ENCODE measurements around the gene C1RL.
"Not testable (repeated sequence)": the region's sequence is repeated elsewhere in the genome, so short reads cannot be mapped to it uniquely, and the experiment has no call there.

C1RL gene

GRCh38 chr12:7113389-7113871 is 4.4 kb upstream of the C1RL start:
- no peak for DNase-seq

GRCh38 chr12:7112041-7112440 is 3.0 kb upstream of the C1RL start:
- no peak for DNase-seq

- no peak for DNase-seq
Measured at GRCh38 chr12:7110661-7111060, 1.6 kb upstream of the C1RL start.

GRCh38 chr12:7109572-7109920 is 532 bp upstream of the C1RL start:
- DNase-seq: no peak

GRCh38 chr12:7108003-7108795 is 815 bp downstream of the C1RL start:
- no peak for DNase-seq

GRCh38 chr12:7107636-7108002 is 1.4 kb downstream of the C1RL start:
- no peak for DNase-seq

- not testable (repeated sequence) for DNase-seq
Measured at GRCh38 chr12:7107181-7107580, 1.8 kb downstream of the C1RL start.

GRCh38 chr12:7106082-7106481 is 2.9 kb downstream of the C1RL start:
- no peak for DNase-seq

GRCh38 chr12:7103837-7104584 is 5.0 kb downstream of the C1RL start:
- DNase-seq: no peak

- DNase-seq: no peak
Measured at GRCh38 chr12:7102582-7102981, 6.4 kb downstream of the C1RL start.

GRCh38 chr12:7101694-7102131 is 7.3 kb downstream of the C1RL start:
- DNase-seq: no peak

GRCh38 chr12:7101047-7101693 is 7.8 kb downstream of the C1RL start:
- DNase-seq: no peak

- no peak for DNase-seq
Measured at GRCh38 chr12:7100239-7100638, 8.8 kb downstream of the C1RL start.

- DNase-seq: no peak
Measured at GRCh38 chr12:7099290-7099996, 9.6 kb downstream of the C1RL start.

GRCh38 chr12:7096979-7097378 is 12.0 kb downstream of the C1RL start:
- DNase-seq: no peak

- DNase-seq: no peak
Measured at GRCh38 chr12:7096006-7096932, 12.7 kb downstream of the C1RL start.

- no peak for DNase-seq
Measured at GRCh38 chr12:7093892-7094291, 15.1 kb downstream of the C1RL start.

- no peak for DNase-seq
Measured at GRCh38 chr12:7093486-7093885, 15.5 kb downstream of the C1RL start.

GRCh38 chr12:7092986-7093460 is 16.0 kb downstream of the C1RL start:
- DNase-seq: no peak

- DNase-seq: no peak
Measured at GRCh38 chr12:7092229-7092985, 16.6 kb downstream of the C1RL start, which contains the start of gene C1R. Gene C1R (minus strand): TSS chr12:7092445. CDS start chr12:7092388, 57 bp downstream.

GRCh38 chr12:7091660-7092228 is 17.3 kb downstream of the C1RL start:
- DNase-seq: no peak
